HEK293T (cell line): ENCODE results near the gene GABBR2.

ENCODE experiments used
- BHLHE40 ChIP-seq: fragments of 450-650 bp; IDR thresholded peaks from 2 replicates; pipeline ENCODE4 v1.6.1; 2016; ENCODE audit warnings: mild to moderate bottlenecking, moderate library complexity, borderline replicate concordance
- CTBP1 ChIP-seq: fragments of 450-650 bp; IDR thresholded peaks from 2 replicates; pipeline ENCODE4 v1.6.1; 2016; ENCODE audit warnings: borderline replicate concordance
- FOXK2 ChIP-seq: fragments of 450-650 bp; IDR thresholded peaks from 2 replicates; pipeline ENCODE4 v1.6.1; 2016; ENCODE audit warnings: mild to moderate bottlenecking
- PKNOX1 ChIP-seq: fragments of 450-650 bp; IDR thresholded peaks from 2 replicates; pipeline ENCODE4 v1.6.1; 2016
- SP1 ChIP-seq: fragments of 450-650 bp; IDR thresholded peaks from 2 replicates; pipeline ENCODE4 v1.6.1; 2017
- SUZ12 ChIP-seq: fragments of 450-650 bp; IDR thresholded peaks from 2 replicates; pipeline ENCODE4 v1.6.1; 2016; ENCODE audit warnings: mild to moderate bottlenecking
- TARDBP ChIP-seq: fragments of 450-650 bp; IDR thresholded peaks from 2 replicates; pipeline ENCODE4 v1.6.1; 2016
- ZNF384 ChIP-seq: fragments of 450-650 bp; IDR thresholded peaks from 2 replicates; pipeline ENCODE4 v1.6.1; 2016

- no peak for TF ChIP-seq FOXK2
- TF ChIP-seq TARDBP = no peak
- no peak for TF ChIP-seq SP1
- TF ChIP-seq PKNOX1 = no peak
- no peak for TF ChIP-seq CTBP1
- no peak for TF ChIP-seq BHLHE40
- TF ChIP-seq SUZ12 = no peak
- no peak for TF ChIP-seq ZNF384
These were observed 466.3 kb downstream of the GABBR2 start for GRCh38 chr9:98242426-98242825.
